Measurements from ENCODE around the gene XPO6. TPM values are rescaled to one million over a fixed set of nuclear protein-coding genes. Genes with fewer than 3 reads are reported as not detected.

The XPO6 gene
- total and polyA plus RNA-seq, 2 donors, result 67.9 to 161 TPM

GRCh38 chr16:28098959-28099945, 112.5 kb downstream of the XPO6 start:
- Histone ChIP-seq H3K27ac (ENCODE audit: low read depth in 1 of 2, low read length in 1 of 2) (no peak overlapping the region), H3K4me1 (ENCODE audit: control insufficient read depth in 2 of 2, insufficient read depth in 2 of 2, low read length in 2 of 2) (no peaks in the 10 kb centered on the region), H3K9me3 (ENCODE audit: control insufficient read depth in 2 of 2, insufficient read depth in 1 of 2, low read length in 1 of 2) (no peaks in the 10 kb centered on the region), H3K36me3 (ENCODE audit: control insufficient read depth in 2 of 2, insufficient read depth in 2 of 2, low read length in 1 of 2) (peaks cover 63 to 70% of the 10 kb centered on the region in 2 donors), H3K4me3 (ENCODE audit: low read length in 2 of 2) (no peak overlapping the region), H3K27me3 (ENCODE audit: control insufficient read depth in 2 of 2, insufficient read depth in 1 of 2, low read length in 1 of 2) (no peaks in the 10 kb centered on the region)
- DNase-seq (ENCODE audit: low read depth in 6 of 9, low spot score in 9 of 9), result no peak
- WGBS, result 97% methylated on average over 20 of the region's 20 CpGs

DNA sequence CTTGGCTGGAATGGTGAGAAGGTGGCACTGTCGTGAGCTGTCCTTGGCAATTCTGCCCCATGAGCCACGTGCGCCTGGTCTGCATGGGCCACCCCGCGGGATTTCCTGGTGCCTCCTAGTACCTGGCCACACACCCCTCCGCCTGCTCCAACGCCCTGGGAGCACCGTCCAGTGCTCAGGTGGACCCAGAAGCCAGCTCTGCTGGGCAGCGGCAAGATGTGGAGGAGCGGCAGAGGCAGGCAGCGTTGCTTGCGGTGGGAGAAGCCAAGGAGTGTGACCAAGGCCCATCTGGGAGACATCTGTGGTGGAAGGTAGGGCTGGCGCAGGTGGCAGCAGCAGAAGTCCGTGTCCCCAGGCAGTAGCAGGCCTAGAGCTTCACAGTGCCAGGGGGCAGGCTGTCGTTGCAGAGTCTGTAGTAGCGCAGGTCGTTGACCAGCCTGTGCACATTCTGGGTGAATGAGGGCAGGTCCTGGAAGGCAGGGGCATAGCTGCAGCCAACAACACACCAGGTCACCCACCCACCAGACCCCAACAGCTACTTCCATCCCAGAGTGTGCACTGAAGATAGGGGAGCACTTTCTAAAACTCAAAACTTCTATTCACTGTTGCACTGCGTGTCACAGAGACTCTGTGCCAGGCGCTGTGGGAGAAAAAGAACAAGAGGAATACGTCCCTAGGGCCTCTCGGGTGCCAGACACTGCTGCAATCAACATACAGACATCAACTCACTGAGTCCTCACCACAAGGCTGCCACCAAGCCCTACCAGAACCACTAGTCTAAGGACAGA, 113.4 kb downstream of the XPO6 start:
- Histone ChIP-seq H3K4me1 (ENCODE audit: control insufficient read depth in 2 of 2, insufficient read depth in 2 of 2, low read length in 2 of 2) (no peaks in the 10 kb centered on the region), H3K4me3 (ENCODE audit: low read length in 2 of 2) (no peak overlapping the region), H3K27ac (ENCODE audit: low read depth in 1 of 2, low read length in 1 of 2) (no peak overlapping the region), H3K9me3 (ENCODE audit: control insufficient read depth in 2 of 2, insufficient read depth in 1 of 2, low read length in 1 of 2) (no peaks in the 10 kb centered on the region), H3K27me3 (ENCODE audit: control insufficient read depth in 2 of 2, insufficient read depth in 1 of 2, low read length in 1 of 2) (no peaks in the 10 kb centered on the region), H3K36me3 (ENCODE audit: control insufficient read depth in 2 of 2, insufficient read depth in 2 of 2, low read length in 1 of 2) (peaks cover 59 to 61% of the 10 kb centered on the region in 2 donors)
- WGBS, result 98% methylated on average over 21 of the region's 21 CpGs
- no peak for DNase-seq (ENCODE audit: low read depth in 6 of 9, low spot score in 9 of 9)

DNA sequence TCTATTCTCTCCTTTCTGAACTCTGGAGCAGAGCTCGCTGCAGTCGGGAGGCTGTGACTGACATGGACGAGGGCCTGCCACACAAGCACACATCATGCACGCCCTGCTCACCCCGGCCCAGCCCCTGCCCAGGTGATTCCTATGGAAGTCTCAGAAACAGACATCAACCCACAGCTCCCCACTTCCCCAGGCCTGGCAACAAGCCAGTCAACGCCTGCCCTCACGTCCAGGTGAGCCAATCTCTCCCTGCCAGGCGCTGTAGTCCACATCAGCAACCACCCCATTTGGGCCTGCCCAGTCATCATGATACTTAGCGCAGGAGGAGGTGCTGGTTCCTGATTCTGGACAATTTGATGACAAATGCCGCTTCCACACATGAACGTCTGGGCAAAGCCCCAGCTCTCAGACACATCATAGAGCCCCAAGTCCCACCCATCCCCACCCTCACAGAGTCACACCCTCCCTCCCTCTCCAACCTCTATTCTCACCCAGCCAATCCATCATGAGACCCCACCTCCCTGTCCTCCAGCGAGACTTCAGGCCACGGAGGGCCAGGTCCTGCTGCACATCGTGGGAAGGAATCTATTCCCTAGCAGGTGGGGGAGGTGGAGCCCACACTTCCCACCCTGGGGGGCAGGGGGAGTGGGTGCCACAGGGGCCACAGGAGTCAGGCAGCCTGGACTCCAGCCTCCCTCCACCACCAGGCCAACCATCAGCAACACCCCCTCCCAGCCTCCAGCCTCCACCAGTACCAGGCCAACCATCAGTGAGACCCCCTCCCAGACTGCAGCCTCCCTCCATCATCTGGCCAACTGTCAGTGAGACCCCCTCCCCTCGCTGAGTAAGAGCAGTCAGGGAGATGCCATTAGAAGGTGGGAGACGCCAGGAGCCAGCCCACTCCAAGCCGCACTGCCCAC, 114.5 kb downstream of the XPO6 start:
- Histone ChIP-seq H3K27me3 (ENCODE audit: control insufficient read depth in 2 of 2, insufficient read depth in 1 of 2, low read length in 1 of 2) (no peaks in the 10 kb centered on the region), H3K4me3 (ENCODE audit: low read length in 2 of 2) (no peak overlapping the region), H3K36me3 (ENCODE audit: control insufficient read depth in 2 of 2, insufficient read depth in 2 of 2, low read length in 1 of 2) (peaks cover 49 to 50% of the 10 kb centered on the region in 2 donors), H3K4me1 (ENCODE audit: control insufficient read depth in 2 of 2, insufficient read depth in 2 of 2, low read length in 2 of 2) (no peaks in the 10 kb centered on the region), H3K27ac (ENCODE audit: low read depth in 1 of 2, low read length in 1 of 2) (no peak overlapping the region), H3K9me3 (ENCODE audit: control insufficient read depth in 2 of 2, insufficient read depth in 1 of 2, low read length in 1 of 2) (no peaks in the 10 kb centered on the region)
- 94% methylated on average over 17 of the region's 17 CpGs for WGBS
- DNase-seq (ENCODE audit: low read depth in 6 of 9, low spot score in 9 of 9), result no peak

- Histone ChIP-seq H3K27me3 (ENCODE audit: control insufficient read depth in 2 of 2, insufficient read depth in 1 of 2, low read length in 1 of 2) (no peaks in the 10 kb centered on the region), H3K27ac (ENCODE audit: low read depth in 1 of 2, low read length in 1 of 2) (no peak overlapping the region), H3K4me3 (ENCODE audit: low read length in 2 of 2) (no peak overlapping the region), H3K4me1 (ENCODE audit: control insufficient read depth in 2 of 2, insufficient read depth in 2 of 2, low read length in 2 of 2) (no peaks in the 10 kb centered on the region), H3K36me3 (ENCODE audit: control insufficient read depth in 2 of 2, insufficient read depth in 2 of 2, low read length in 1 of 2) (peaks cover 10 to 17% of the 10 kb centered on the region in 2 donors), H3K9me3 (ENCODE audit: control insufficient read depth in 2 of 2, insufficient read depth in 1 of 2, low read length in 1 of 2) (no peaks in the 10 kb centered on the region)
- WGBS, result 95% methylated on average over 5 of the region's 5 CpGs
- no peak for DNase-seq (ENCODE audit: low read depth in 6 of 9, low spot score in 9 of 9)
Observed at GRCh38 chr16:28093385-28093725, 118.4 kb downstream of the XPO6 start.

DNA sequence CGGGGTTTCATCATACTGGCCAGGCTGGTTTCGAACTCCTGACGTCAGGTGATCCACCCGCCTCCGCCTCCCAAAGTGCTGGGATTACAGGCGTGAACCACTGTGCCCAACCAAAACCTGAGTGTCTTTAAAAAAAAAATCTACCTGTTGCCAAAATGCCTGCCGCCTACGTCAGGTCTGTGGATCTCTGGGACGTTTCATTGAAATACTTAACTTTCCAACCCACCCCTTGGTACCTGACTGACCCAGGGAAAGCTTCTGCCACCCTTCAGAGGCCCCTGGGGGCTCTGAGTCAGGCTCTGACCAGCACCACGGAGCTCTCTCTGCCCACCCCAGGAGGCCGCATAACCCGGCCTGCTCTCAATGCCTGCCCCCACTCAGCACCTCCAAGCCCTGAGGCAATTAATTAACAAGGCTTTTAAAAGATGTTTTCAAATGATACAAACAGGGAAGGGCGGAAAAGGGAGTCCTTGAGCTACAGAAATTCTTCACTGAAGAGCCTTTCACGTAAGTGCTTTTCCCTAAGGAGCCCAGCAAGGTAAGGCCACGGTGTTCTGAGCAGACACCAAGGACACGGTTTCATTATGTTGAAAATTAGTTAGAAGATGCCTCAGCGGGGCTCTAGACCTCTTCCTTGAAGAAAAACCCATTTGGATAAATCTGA, 118.9 kb downstream of the XPO6 start:
- Histone ChIP-seq H3K4me3 (ENCODE audit: low read length in 2 of 2) (no peak overlapping the region), H3K27me3 (ENCODE audit: control insufficient read depth in 2 of 2, insufficient read depth in 1 of 2, low read length in 1 of 2) (no peaks in the 10 kb centered on the region), H3K27ac (ENCODE audit: low read depth in 1 of 2, low read length in 1 of 2) (no peak overlapping the region), H3K36me3 (ENCODE audit: control insufficient read depth in 2 of 2, insufficient read depth in 2 of 2, low read length in 1 of 2) (peaks cover 5 to 12% of the 10 kb centered on the region in 2 donors), H3K4me1 (ENCODE audit: control insufficient read depth in 2 of 2, insufficient read depth in 2 of 2, low read length in 2 of 2) (no peaks in the 10 kb centered on the region), H3K9me3 (ENCODE audit: control insufficient read depth in 2 of 2, insufficient read depth in 1 of 2, low read length in 1 of 2) (no peaks in the 10 kb centered on the region)
- 97% methylated on average over 17 of the region's 17 CpGs for WGBS
- DNase-seq (ENCODE audit: low read depth in 6 of 9, low spot score in 9 of 9), result no peak

DNA sequence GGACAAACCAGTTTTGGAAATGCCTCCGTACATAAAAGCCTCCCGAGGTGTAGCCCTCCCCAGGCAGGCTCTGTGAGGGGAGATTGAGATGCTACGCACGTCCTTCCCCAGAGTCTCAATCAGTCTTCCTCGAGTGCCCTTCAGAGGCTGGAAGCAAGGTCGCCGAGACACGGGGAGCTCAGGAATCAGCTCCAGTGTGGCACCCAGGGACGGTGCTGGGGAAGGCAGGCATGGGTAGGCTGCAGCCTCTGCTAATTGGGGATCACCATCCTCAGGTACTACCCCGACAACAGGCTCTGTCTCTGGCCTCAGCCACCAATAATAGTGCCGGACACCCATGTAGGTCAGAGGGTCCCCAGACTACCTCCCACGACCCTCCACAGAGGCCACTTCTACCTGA, 120.1 kb downstream of the XPO6 start:
- Histone ChIP-seq H3K36me3 (ENCODE audit: control insufficient read depth in 2 of 2, insufficient read depth in 2 of 2, low read length in 1 of 2) (peaks cover under 1 to 5% of the 10 kb centered on the region in 2 donors), H3K27me3 (ENCODE audit: control insufficient read depth in 2 of 2, insufficient read depth in 1 of 2, low read length in 1 of 2) (no peaks in the 10 kb centered on the region), H3K4me3 (ENCODE audit: low read length in 2 of 2) (no peak overlapping the region), H3K27ac (ENCODE audit: low read depth in 1 of 2, low read length in 1 of 2) (no peak overlapping the region), H3K4me1 (ENCODE audit: control insufficient read depth in 2 of 2, insufficient read depth in 2 of 2, low read length in 2 of 2) (no peaks in the 10 kb centered on the region), H3K9me3 (ENCODE audit: control insufficient read depth in 2 of 2, insufficient read depth in 1 of 2, low read length in 1 of 2) (no peaks in the 10 kb centered on the region)
- DNase-seq (ENCODE audit: low read depth in 6 of 9, low spot score in 9 of 9), result no peak
- WGBS, result 99% methylated on average over 12 of the region's 12 CpGs

DNA sequence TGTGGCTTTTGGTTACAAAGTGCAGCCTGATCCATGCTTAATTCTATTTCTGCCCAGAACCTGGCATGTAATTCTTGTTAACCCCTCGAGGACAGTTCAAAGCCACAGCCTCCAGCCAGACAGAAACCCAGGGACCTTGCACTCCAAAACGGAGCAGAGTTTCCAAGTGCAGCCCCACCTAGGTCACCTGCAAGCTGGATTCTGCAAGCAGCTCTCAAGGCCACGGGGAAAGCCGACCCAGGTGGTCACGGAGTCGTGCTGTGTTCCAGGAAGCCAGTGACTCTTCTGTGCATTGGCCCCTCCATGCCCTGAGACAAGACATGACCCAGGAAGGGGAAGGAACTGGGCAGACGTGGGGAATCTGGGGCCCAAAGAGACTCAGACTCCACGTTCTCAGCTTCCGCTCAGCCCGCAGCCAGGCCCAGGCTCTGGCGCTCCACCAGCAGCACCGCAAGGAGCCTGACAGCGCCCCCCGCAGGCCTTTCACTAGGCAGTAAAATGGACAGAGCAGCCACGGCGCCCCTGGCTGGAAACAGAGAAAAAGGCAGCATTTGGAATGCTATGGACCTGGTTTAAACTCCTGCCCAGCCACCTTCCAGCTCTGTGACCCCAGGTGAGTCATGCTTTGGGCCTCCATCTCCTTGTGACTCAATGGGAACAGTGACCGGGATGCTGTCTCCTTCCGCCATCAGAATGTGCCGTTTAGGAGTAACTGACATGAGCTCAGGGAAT, 121.0 kb downstream of the XPO6 start:
- 95% methylated on average over 19 of the region's 19 CpGs for WGBS
- Histone ChIP-seq H3K27me3 (ENCODE audit: control insufficient read depth in 2 of 2, insufficient read depth in 1 of 2, low read length in 1 of 2) (no peaks in the 10 kb centered on the region), H3K27ac (ENCODE audit: low read depth in 1 of 2, low read length in 1 of 2) (no peak overlapping the region), H3K9me3 (ENCODE audit: control insufficient read depth in 2 of 2, insufficient read depth in 1 of 2, low read length in 1 of 2) (no peaks in the 10 kb centered on the region), H3K4me1 (ENCODE audit: control insufficient read depth in 2 of 2, insufficient read depth in 2 of 2, low read length in 2 of 2) (no peaks in the 10 kb centered on the region), H3K4me3 (ENCODE audit: low read length in 2 of 2) (no peak overlapping the region), H3K36me3 (ENCODE audit: control insufficient read depth in 2 of 2, insufficient read depth in 2 of 2, low read length in 1 of 2) (peaks cover 0 to 3% of the 10 kb centered on the region in 2 donors)
- no peak for DNase-seq (ENCODE audit: low read depth in 6 of 9, low spot score in 9 of 9)

- Histone ChIP-seq H3K27ac (ENCODE audit: low read depth in 1 of 2, low read length in 1 of 2) (no peak overlapping the region), H3K27me3 (ENCODE audit: control insufficient read depth in 2 of 2, insufficient read depth in 1 of 2, low read length in 1 of 2) (no peaks in the 10 kb centered on the region), H3K9me3 (ENCODE audit: control insufficient read depth in 2 of 2, insufficient read depth in 1 of 2, low read length in 1 of 2) (no peaks in the 10 kb centered on the region), H3K36me3 (ENCODE audit: control insufficient read depth in 2 of 2, insufficient read depth in 2 of 2, low read length in 1 of 2) (peaks cover 0 to 3% of the 10 kb centered on the region in 2 donors), H3K4me3 (ENCODE audit: low read length in 2 of 2) (no peak overlapping the region), H3K4me1 (ENCODE audit: control insufficient read depth in 2 of 2, insufficient read depth in 2 of 2, low read length in 2 of 2) (no peaks in the 10 kb centered on the region)
- DNase-seq (ENCODE audit: low read depth in 6 of 9, low spot score in 9 of 9), result no peak
- WGBS, result 94% methylated on average over 7 of the region's 7 CpGs
Observed at GRCh38 chr16:28089992-28090365, 121.8 kb downstream of the XPO6 start.

Measured in thymus (tissue), 11 donors.